A549 (cell line): ENCODE measurements around the gene CHAC2. TPM values are rescaled to one million over a fixed set of nuclear protein-coding genes. Genes with fewer than 3 reads are reported as not detected.

Experiments used
- ATAC-seq, 2 experiments: fragments of 200-7000 bp in 1 of 2; fragments of >200 bp in 1 of 2; cut with Nextera tagmentation in 1 of 2; cut with Tn5 transposase in 1 of 2; 3 replicates each; pipeline versions ENCODE4 v1.8.0 to v1.9.1; 2018 to 2020; ENCODE audit warnings: mild to moderate bottlenecking in 1 of 2, moderate library complexity in 1 of 2
- CTCF ChIA-PET: fragments of 300-600 bp; sonication (Branson Sonifier 250); formaldehyde crosslinking; extraction: SDS; loops from one replicate; lab custom pipeline; 2021; ENCODE audit warnings: antibody characterized with exemption, inconsistent platforms; lab: Yijun Ruan, JAX
- POLR2A ChIA-PET: fragments of 350-600 bp; formaldehyde crosslinking; extraction: SDS; loops from one replicate; lab custom pipeline; 2021; ENCODE audit warnings: antibody characterized with exemption, inconsistent platforms; lab: Yijun Ruan, JAX
- DNase-seq, 2 experiments: peaks; one replicate each; pipeline versions ENCODE4 v3.0.0 to v3.0.0-alpha.2; 2011 to 2016; ENCODE audit warnings: low read depth in 1 of 2, low spot score in 1 of 2
- FAIRE-seq: peaks from 2 replicates; lab custom pipeline; 2011; peaks lifted over from hg19 to GRCh38; lab: Jason Lieb, UNC
- H3K27ac ChIP-seq, 2 experiments: fragments of >200 bp; sonication (Bioruptor Twin); formaldehyde crosslinking; 3 replicates each; pipeline ENCODE4 v1.5.1; 2016 to 2017
- H3K4me1 ChIP-seq: fragments of >200 bp; sonication (Bioruptor Twin); formaldehyde crosslinking; 3 replicates; pipeline ENCODE4 v1.6.1; 2016
- H3K4me2 ChIP-seq: fragments of >200 bp; sonication (Bioruptor Twin); formaldehyde crosslinking; 3 replicates; pipeline ENCODE4 v1.6.1; 2016
- H3K4me3 ChIP-seq: fragments of >200 bp; sonication (Bioruptor Twin); formaldehyde crosslinking; 3 replicates; pipeline ENCODE4 v1.5.1; 2016
- H3K9me3 ChIP-seq: fragments of >200 bp; sonication (Bioruptor Twin); formaldehyde crosslinking; 3 replicates; pipeline ENCODE4 v1.6.1; 2016
- CBX2 ChIP-seq: fragments of 200-600 bp; sonication (generic); IDR thresholded peaks from 2 replicates; pipeline ENCODE4 v1.6.1; 2016; ENCODE audit warnings: low read depth, mild to moderate bottlenecking, borderline replicate concordance
- CBX8 ChIP-seq: fragments of 200-600 bp; sonication (generic); IDR thresholded peaks from 2 replicates; pipeline ENCODE4 v1.6.1; 2016
- CEBPB ChIP-seq, 2 experiments: fragments of >200 bp in 1 of 2; sonication (Bioruptor Twin) in 1 of 2; formaldehyde crosslinking in 1 of 2; IDR thresholded peaks; 2 replicates each; pipeline ENCODE4 v1.6.1; 2012 to 2016
- CHD2 ChIP-seq: fragments of 150-350 bp; IDR thresholded peaks from 2 replicates; pipeline ENCODE4 v1.6.1; 2014; ENCODE audit warnings: low read length; ENCODE audit not compliant: partially characterized antibody
- CHD4 ChIP-seq: fragments of 200-600 bp; sonication (generic); IDR thresholded peaks from 2 replicates; pipeline ENCODE4 v1.6.1; 2016; ENCODE audit warnings: antibody characterized with exemption, mild to moderate bottlenecking, borderline replicate concordance
- EHF ChIP-seq: fragments of 250-450 bp; sonication (Bioruptor Pico); IDR thresholded peaks from 2 replicates; pipeline ENCODE4 v1.5.0; 2020; ENCODE audit warnings: mild to moderate bottlenecking
- EHMT2 ChIP-seq: fragments of 200-600 bp; sonication (generic); IDR thresholded peaks from 2 replicates; pipeline ENCODE4 v1.6.1; 2016; ENCODE audit warnings: antibody characterized with exemption, low read depth, mild to moderate bottlenecking, moderate library complexity
- EP300 ChIP-seq, 2 experiments: fragments of >200 bp; sonication (Bioruptor Twin); formaldehyde crosslinking; IDR thresholded peaks; 2 replicates in 1 of 2; 3 replicates in 1 of 2; pipeline ENCODE4 v1.6.1; 2016 to 2017
- ESRRA ChIP-seq: fragments of 150-350 bp; IDR thresholded peaks from 2 replicates; pipeline ENCODE4 v1.6.1; 2014; ENCODE audit warnings: mild to moderate bottlenecking, low read length, borderline replicate concordance
- FOSB ChIP-seq: fragments of 250-450 bp; sonication (Bioruptor Pico); IDR thresholded peaks from 2 replicates; pipeline ENCODE4 v1.5.0; 2020; ENCODE audit warnings: mild to moderate bottlenecking, moderate library complexity
- FOXS1 ChIP-seq: fragments of 250-450 bp; sonication (Bioruptor Pico); IDR thresholded peaks from 2 replicates; pipeline ENCODE4 v1.5.0; 2020; ENCODE audit warnings: mild to moderate bottlenecking, moderate library complexity
- HDAC2 ChIP-seq: fragments of 200-600 bp; sonication (generic); IDR thresholded peaks from 2 replicates; pipeline ENCODE4 v1.6.1; 2016
- HEYL ChIP-seq: fragments of 250-450 bp; sonication (Bioruptor Pico); IDR thresholded peaks from 2 replicates; pipeline ENCODE4 v1.8.0; 2021; ENCODE audit warnings: mild to moderate bottlenecking, moderate library complexity
- HOXA7 ChIP-seq: fragments of 250-450 bp; sonication (Bioruptor Pico); IDR thresholded peaks from 2 replicates; pipeline ENCODE4 v1.5.0; 2020; ENCODE audit warnings: mild to moderate bottlenecking, moderate library complexity
- KDM5A ChIP-seq: fragments of 200-600 bp; sonication (generic); IDR thresholded peaks from 2 replicates; pipeline ENCODE4 v1.6.1; 2016; ENCODE audit warnings: antibody characterized with exemption, mild to moderate bottlenecking
- MAZ ChIP-seq: fragments of 150-350 bp; IDR thresholded peaks from 2 replicates; pipeline ENCODE4 v1.6.1; 2014; ENCODE audit warnings: antibody characterized with exemption, low read depth, low read length, borderline replicate concordance
- MYC ChIP-seq: IDR thresholded peaks from 2 replicates; pipeline ENCODE4 v1.6.1; 2012; ENCODE audit warnings: mild to moderate bottlenecking, inconsistent platforms, low read length, improper control_type of control experiment, borderline replicate concordance
- NPAS2 ChIP-seq: fragments of 250-450 bp; sonication (Bioruptor Pico); IDR thresholded peaks from 2 replicates; pipeline ENCODE4 v1.8.0; 2022; ENCODE audit warnings: mild to moderate bottlenecking, moderate library complexity, borderline replicate concordance
- PHF8 ChIP-seq: fragments of 200-600 bp; sonication (generic); IDR thresholded peaks from 2 replicates; pipeline ENCODE4 v1.6.1; 2016; ENCODE audit warnings: low read depth, mild to moderate bottlenecking, antibody characterized with exemption, moderate library complexity, borderline replicate concordance
- RAD21 ChIP-seq, 2 experiments: fragments of >200 bp in 1 of 2; sonication (Bioruptor Twin) in 1 of 2; formaldehyde crosslinking in 1 of 2; IDR thresholded peaks in 1 of 2; conservative IDR thresholded peaks in 1 of 2; 2 replicates in 1 of 2; 3 replicates in 1 of 2; pipeline ENCODE4 v1.6.1; 2012 to 2018; ENCODE audit warnings: inconsistent platforms in 1 of 2
- RFX5 ChIP-seq: fragments of 450-650 bp; IDR thresholded peaks from 2 replicates; pipeline ENCODE4 v1.7.1; 2014; ENCODE audit warnings: antibody characterized with exemption, mild to moderate bottlenecking, moderate library complexity
- SREBF2 ChIP-seq: fragments of 450-650 bp; IDR thresholded peaks from 2 replicates; pipeline ENCODE4 v1.6.1; 2014; ENCODE audit warnings: mild to moderate bottlenecking, moderate library complexity
- TP53 ChIP-seq: fragments of 250-450 bp; sonication (Bioruptor Pico); IDR thresholded peaks from 2 replicates; pipeline ENCODE4 v1.5.0; 2021; ENCODE audit warnings: mild to moderate bottlenecking, moderate library complexity
- ZNF302 ChIP-seq: fragments of 250-450 bp; sonication (Bioruptor Pico); IDR thresholded peaks from 2 replicates; pipeline ENCODE4 v1.9.0; 2021; ENCODE audit warnings: inconsistent platforms, mild to moderate bottlenecking, moderate library complexity
- whole genome bisulfite sequencing: methylation state at CpG from one replicate; pipeline ENCODE4 v1.1.6; 2017; ENCODE audit errors: missing lambda C conversion rate; 5-methylcytosine and 5-hydroxymethylcytosine counted together
- polyA plus RNA-seq, 4 experiments: library from polyadenylated mRNA; depleted of rRNA in 3 of 4; stranded (reverse); fragments of >200 nt; fragmentation: RNase III in 1 of 4; extraction: RNeasy Plus Mini Kit Qiagen cat#74134 plus additional on column Dnase treatment in 1 of 4; gene quantifications; 2 replicates in 3 of 4; 3 replicates in 1 of 4; pipeline ENCODE4 v1.2.3, GENCODE V29; 2011 to 2017
- TF ChIP-seq, protein P1 (sequence below): fragments of 250-450 bp; sonication (Bioruptor Pico); IDR thresholded peaks from 2 replicates; pipeline ENCODE4 v1.5.0; 2021; ENCODE audit warnings: mild to moderate bottlenecking, moderate library complexity, borderline replicate concordance
- TF ChIP-seq, protein P2 (sequence below): fragments of 450-650 bp; IDR thresholded peaks from 2 replicates; pipeline ENCODE4 v1.6.1; 2014; ENCODE audit warnings: antibody characterized with exemption
- TF ChIP-seq, protein P3 (sequence below): IDR thresholded peaks from 2 replicates; pipeline ENCODE4 v1.6.1; 2012
- TF ChIP-seq, protein P4 (sequence below): fragments of 250-450 bp; sonication (Bioruptor Pico); IDR thresholded peaks from 2 replicates; pipeline ENCODE4 v1.5.0; 2020; ENCODE audit warnings: low read depth, mild to moderate bottlenecking, moderate library complexity

The CHAC2 gene
- polyA plus RNA-seq, 2 of the 4 experiments (the other 2 are of a cell fraction): 20.1 to 21.8 TPM

DNA sequence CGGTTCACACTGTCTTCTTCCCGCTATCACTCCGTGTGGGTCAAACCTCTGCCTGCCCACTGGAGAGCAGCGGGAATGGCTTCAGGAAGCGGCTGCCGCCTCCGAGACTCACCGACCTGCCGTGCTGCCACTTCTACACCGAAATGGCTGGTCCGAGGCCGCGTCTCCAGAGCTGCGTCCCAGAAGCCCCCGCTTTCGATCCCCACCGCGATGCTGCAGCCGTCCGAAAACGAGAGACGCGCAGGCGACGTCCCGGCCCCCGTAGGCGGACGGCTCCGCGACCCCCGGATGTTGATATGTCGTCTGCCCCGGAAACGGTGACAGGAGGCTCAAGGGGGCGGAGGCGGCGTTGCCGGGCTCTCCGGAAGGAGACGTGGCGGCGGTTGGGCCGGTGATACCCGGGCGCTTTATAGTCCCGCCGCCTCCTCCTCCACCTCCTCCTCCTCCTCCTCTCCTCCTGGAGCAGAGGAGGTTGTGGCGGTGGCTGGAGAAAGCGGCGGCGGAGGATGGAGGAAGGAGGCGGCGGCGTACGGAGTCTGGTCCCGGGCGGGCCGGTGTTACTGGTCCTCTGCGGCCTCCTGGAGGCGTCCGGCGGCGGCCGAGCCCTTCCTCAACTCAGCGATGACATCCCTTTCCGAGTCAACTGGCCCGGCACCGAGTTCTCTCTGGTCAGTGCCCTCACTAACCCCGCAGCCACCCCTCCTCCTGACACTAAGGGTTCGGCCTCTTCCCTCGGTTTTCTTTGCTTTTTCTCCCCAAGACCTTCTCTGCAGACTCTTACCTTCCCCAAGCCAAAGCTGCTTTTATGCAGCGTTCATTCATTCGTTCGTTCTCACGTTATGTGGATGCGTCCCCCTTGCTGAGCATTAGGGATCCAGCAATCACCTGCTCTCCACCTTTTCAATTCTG is 19.4 kb downstream of the CHAC2 start, which contains the start of the genes ASB3 and ERLEC1 (continued):
- peak; percentile 70; the same call in 1 of the 2 replicates for TF ChIP-seq PHF8
- TF ChIP-seq, protein P1, sequence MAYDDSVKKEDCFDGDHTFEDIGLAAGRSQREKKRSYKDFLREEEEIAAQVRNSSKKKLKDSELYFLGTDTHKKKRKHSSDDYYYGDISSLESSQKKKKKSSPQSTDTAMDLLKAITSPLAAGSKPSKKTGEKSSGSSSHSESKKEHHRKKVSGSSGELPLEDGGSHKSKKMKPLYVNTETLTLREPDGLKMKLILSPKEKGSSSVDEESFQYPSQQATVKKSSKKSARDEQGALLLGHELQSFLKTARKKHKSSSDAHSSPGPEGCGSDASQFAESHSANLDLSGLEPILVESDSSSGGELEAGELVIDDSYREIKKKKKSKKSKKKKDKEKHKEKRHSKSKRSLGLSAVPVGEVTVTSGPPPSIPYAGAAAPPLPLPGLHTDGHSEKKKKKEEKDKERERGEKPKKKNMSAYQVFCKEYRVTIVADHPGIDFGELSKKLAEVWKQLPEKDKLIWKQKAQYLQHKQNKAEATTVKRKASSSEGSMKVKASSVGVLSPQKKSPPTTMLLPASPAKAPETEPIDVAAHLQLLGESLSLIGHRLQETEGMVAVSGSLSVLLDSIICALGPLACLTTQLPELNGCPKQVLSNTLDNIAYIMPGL (CRISPR knock-in tag): no peak
- TF ChIP-seq, protein P2, sequence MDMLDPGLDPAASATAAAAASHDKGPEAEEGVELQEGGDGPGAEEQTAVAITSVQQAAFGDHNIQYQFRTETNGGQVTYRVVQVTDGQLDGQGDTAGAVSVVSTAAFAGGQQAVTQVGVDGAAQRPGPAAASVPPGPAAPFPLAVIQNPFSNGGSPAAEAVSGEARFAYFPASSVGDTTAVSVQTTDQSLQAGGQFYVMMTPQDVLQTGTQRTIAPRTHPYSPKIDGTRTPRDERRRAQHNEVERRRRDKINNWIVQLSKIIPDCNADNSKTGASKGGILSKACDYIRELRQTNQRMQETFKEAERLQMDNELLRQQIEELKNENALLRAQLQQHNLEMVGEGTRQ: no peak
- TF ChIP-seq HEYL (CRISPR knock-in tag): no peak
- TF ChIP-seq TP53 (CRISPR knock-in tag): no peak
- TF ChIP-seq MYC: 0 out of 2 replicates have a peak, but pooled peaks have one; percentile 32

DNA sequence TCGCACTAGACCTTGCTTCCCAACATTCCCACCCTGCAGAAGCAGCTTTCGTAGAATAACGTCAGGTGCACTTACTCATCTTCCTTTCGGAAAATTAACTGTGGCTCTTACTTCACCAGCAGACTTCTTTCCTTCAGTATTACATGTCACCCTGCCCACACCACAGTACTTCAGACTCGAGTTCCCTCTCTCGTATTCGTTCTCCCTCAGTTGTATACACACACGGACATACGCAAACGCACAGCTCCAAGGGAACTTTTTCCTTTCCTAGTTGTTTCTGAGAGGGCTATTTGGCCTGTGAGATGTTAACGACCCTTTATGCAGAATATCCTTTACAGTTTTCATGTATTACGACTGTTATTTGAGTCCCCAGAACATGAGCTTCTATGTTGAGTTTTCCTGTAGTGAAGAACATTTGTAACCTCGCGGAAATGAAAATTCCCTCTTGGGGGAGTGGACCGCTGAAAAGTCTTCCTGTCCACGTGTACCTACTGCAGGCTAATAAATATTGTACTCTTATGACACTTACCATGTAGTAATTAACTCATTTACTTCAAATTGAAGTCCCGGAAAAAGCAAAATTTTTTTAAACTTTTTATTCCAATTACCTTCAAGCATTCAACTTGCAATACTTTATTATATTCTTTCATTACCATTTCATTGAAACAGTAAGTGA is 20.1 kb downstream of the CHAC2 start:
- Histone ChIP-seq H3K4me1 (peaks cover 17% of the 10 kb centered on the region), H3K9me3 (no peaks in the 10 kb centered on the region), H3K4me2 (peak overlapping the region; percentile 82), H3K27ac (peak overlapping the region; percentile 84 to 91), H3K4me3 (peak overlapping the region; percentile 80)
- FAIRE-seq (no peak), DNase-seq (peak in 1 of 2 experiments; percentile 9), ATAC-seq (peak; percentile 23 to 28; a peak in 5 of 6 replicates)
- 5% methylated on average over 17 of the region's 17 CpGs for WGBS
- ChIA-PET POLR2A (interaction anchor here (0.6 to 5.0 kb wide), 5 partner anchors 14 to 283 kb away, joined by 3 to 39 read pairs (median 5); partner anchors contain the start of genes CHAC2 and PSME4), CTCF (interaction anchor here (0.6 to 1.1 kb wide), 3 partner anchors 17 to 32 kb away, joined by 3 read pairs; no protein-coding TSS in a partner anchor)
- TF ChIP-seq, protein P3, sequence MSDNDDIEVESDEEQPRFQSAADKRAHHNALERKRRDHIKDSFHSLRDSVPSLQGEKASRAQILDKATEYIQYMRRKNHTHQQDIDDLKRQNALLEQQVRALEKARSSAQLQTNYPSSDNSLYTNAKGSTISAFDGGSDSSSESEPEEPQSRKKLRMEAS: no peak
- TF ChIP-seq SREBF2 (no peak), CBX8 (no peak), ESRRA (no peak), CHD2 (no peak), CHD4 (no peak), CBX2 (no peak), EP300 (IDR thresholded peaks at IDR 0.05) (no peak), HOXA7 (CRISPR knock-in tag) (no peak), NPAS2 (CRISPR knock-in tag) (no peak), TP53 (CRISPR knock-in tag) (no peak), KDM5A (no peak), RFX5 (no peak), ZNF302 (no peak)

DNA sequence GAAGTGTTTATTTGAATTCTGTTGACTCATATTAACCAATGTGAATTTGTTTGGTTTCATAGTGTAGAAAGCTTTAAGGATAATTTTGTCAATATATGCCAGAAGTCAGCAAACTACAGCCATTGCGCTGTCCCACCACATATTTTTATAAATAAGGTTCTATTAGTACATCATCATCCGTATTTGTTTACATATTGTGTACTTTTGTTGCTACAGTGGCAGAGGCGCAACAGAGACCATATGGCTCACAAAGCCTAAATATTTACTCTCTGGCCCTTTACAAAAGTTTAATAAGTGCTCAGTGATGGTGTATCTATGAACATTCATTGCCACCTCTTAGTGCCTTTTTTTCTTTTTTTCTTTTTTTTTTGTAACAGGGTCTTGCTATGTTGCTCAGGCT is 25.7 kb downstream of the CHAC2 start:
- ATAC-seq: no peak
- CTCF ChIA-PET: no interaction called here
- TF ChIP-seq EHF (CRISPR knock-in tag): no peak
- TF ChIP-seq FOSB: no peak
- no peak for TF ChIP-seq EP300 (IDR thresholded peaks at IDR 0.05)
- TF ChIP-seq, protein P1 (CRISPR knock-in tag): no peak
- no peak for TF ChIP-seq RAD21 (conservative IDR thresholded peaks at IDR 0.05 in 1 of 2, IDR thresholded peaks at IDR 0.05 in 1 of 2)
- TF ChIP-seq, protein P4, sequence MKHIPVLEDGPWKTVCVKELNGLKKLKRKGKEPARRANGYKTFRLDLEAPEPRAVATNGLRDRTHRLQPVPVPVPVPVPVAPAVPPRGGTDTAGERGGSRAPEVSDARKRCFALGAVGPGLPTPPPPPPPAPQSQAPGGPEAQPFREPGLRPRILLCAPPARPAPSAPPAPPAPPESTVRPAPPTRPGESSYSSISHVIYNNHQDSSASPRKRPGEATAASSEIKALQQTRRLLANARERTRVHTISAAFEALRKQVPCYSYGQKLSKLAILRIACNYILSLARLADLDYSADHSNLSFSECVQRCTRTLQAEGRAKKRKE (CRISPR knock-in tag): no peak
- TF ChIP-seq MAZ: no peak
- no peak for TF ChIP-seq NPAS2 (CRISPR knock-in tag)
- TF ChIP-seq EHMT2: no peak
- no peak for TF ChIP-seq CEBPB (IDR thresholded peaks at IDR 0.05)
- no peak for TF ChIP-seq FOXS1 (CRISPR knock-in tag)
- no peak for TF ChIP-seq HDAC2
- TF ChIP-seq RFX5: no peak
- TF ChIP-seq HOXA7 (CRISPR knock-in tag): no peak

More for the DNA sequence above, 25.7 kb downstream of the CHAC2 start:
- no peak overlapping the region for H3K4me3 ChIP-seq
- H3K27ac ChIP-seq: no peak overlapping the region
- FAIRE-seq (no peak), DNase-seq (no peak)
- POLR2A ChIA-PET: no interaction called here
- H3K4me1 ChIP-seq: peaks cover 6% of the 10 kb centered on the region; the same call in 1 of the 3 replicates
- no peaks in the 10 kb centered on the region for H3K9me3 ChIP-seq
- no peak overlapping the region for H3K4me2 ChIP-seq
- WGBS: 92% methylated on average over 3 of the region's 3 CpGs
